GM21390 (cell line): ENCODE data around the gene CEMIP.

Experiments
- ATAC-seq: cut with Tn5 transposase; IDR thresholded peaks from one replicate; pipeline ENCODE4 v1.9.1; 2021; ENCODE audit not compliant: unreplicated experiment

The CEMIP gene

DNA sequence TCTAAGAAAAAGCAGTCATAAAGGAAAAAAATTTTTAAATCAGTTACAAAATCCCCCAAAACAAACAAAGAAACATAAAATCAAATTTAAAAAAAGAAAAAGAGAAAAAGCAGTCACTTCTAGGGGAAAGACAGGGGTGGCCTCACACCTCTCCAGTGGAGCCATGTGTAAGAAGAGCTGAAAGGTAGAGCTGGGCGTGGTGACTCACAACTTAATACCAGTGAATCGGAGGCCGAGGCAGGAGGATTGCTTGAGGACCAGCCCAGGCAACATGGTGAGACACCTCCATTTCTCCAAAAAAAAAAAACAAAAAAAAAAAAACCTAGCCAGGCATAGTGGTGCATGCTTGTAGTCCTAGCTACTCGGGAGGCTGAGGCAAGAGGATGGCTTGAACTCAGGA lies 195.7 kb downstream of the CEMIP start:
- no peak for ATAC-seq

- no peak for ATAC-seq
These were observed 197.7 kb downstream of the CEMIP start for GRCh38 chr15:80976851-80977250.

DNA sequence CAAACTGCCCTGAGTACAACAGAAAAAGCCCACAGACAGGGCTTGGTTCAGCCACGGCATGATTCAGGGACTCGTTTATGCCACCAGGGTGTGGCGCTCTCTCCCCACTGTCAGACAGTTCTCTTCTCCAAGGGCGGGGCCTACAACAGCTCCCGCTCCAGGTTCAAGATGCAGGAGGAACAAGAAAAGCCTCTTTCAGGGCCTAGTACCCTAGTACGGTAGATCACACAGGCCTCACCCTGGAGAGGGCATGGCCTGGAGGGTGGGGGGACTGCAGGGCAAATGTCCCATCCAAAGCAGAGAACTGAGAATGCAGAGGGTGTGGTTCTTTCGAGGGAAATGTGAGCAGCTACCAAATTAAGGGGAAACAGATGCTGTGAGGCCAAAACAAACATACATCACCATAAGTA lies 198.5 kb downstream of the CEMIP start:
- no peak for ATAC-seq

GRCh38 chr15:80978685-80979329 lies 199.6 kb downstream of the CEMIP start:
- ATAC-seq, result no peak

DNA sequence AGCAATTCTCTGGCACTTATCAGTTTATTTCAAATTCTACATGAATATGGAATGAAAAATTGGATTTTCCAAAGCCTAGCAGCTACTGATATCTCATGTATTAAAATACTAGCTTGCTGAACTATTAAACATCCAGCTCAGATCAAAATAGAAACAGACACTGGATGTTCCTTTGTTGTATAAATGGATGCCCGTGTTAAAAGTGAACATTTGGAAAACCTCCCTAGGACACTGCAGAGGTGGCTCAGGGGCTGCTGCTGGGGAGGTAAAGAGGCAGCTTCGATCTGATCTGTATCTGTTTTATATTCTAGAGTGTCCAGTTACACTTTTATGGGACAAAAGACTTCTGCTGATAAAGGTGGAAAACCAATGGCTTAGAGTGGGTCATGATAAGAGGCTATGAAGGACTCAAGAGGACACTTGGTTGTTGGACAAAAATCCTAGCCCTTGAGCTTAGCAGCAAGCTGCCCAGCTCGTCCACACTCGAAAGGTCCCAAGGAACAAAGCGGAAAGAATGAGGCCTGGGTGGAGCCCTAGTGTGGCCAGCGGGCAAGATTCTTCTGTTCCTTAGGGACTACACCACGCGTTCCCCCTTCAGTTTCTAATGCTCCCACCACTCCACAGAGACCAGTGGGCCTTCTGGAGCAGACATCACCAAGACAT lies 200.5 kb downstream of the CEMIP start:
- no peak for ATAC-seq

DNA sequence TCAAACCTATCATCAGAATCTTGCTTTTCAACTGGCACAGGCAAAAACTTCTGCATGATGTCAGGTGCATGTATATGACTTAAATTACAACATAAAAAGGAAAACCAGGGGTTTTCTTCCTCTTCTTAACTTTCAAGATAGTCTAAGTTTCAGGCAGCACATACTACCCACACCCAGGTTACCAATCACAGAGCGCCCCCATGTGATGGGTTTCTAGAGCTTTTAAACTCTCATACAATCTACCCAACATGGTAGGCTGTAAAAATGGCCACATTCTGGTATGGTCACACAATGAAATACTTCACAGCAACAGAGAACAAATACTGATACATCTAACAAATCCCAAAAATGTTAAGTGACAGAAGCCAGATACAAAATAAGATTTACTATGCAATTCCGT lies 203.0 kb downstream of the CEMIP start:
- ATAC-seq, result no peak

DNA sequence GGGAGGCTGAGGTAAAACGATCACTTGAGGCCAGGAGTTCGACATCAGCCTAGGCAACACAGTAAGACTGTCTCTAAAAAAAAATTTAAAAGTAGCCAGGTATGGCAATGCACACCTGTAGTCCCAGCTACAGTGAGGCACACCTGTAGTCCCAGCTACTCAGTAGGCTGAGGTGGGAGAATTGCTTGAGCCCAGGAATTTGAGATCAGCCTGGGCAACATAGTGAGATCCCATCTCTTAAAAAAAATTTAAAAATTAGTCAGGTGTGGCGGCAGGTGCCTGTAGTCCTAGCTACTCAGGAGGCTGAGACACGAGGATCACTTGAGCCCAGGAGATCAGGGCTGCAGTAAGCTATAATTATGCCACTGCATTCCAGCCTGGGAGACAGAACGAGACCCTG lies 203.7 kb downstream of the CEMIP start:
- ATAC-seq, result no peak

- ATAC-seq, result no peak
These were observed 205.7 kb downstream of the CEMIP start for GRCh38 chr15:80984856-80985255.

DNA sequence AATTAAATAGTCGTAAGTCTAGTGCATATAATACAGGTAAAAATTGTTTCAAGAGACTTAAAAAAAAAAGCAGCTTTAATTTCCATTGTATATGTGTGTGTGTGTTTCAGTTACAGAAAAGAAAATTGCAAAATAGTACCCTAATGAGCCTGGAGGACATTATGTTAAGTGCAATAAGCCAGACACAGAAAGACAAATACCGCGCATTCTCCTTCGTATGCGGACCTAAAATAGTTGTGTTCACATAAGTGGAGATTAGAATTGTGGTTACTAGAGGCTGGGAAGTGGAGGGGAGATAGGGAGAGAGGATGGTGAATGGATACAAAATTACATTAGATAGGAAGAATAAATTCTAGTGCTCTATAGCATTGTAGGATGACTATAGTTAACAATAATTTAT lies 206.8 kb downstream of the CEMIP start:
- no peak for ATAC-seq

DNA sequence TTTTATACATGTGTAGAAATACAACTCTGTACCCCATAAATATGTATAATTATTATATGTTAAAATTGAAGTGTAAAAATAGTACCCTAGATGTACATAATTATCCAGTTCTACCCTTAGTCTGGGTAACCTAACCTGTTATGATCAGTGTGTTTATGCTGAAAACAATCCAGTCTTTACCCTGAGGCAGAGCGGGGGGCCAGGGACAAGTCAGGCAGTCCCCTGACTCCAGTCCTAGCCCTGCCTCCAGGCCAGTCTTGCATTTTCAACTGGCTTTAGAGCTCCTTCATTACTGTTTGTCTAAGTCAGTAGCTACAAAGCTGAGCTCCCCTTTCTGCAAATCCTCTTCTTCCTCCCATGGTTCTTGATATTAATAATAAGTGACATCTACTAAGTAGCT lies 207.3 kb downstream of the CEMIP start:
- no peak for ATAC-seq

GRCh38 chr15:80988148-80988796 lies 209.1 kb downstream of the CEMIP start:
- no peak for ATAC-seq

DNA sequence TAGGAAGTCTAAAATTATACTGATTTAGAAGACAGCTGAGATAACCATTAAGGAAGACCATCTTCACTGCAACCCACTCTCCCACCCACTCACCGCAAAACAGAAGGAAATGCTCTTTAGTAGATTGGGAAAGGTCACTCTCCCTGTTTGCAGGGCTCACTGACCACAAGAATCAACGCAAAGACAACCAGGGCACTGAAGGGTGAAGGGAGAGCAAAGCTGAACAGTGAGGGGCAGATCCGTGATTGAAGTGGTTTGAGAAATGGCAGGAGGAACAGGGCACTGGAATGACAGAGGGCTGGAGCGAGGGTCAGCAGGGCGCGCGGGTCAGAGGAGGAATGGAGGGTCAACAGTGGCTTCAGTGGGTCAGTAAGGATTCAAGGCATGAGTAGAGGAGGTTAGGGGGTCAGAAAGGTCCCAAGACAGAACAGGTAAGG lies 209.9 kb downstream of the CEMIP start:
- ATAC-seq, result peak; percentile 4

- ATAC-seq, result peak; percentile 96
These were observed 210.6 kb downstream of the CEMIP start, which contains the start of gene MESD for GRCh38 chr15:80989518-80990478. Gene MESD (minus strand): TSS chr15:80989819. CDS start chr15:80989791, 28 bp downstream.

DNA sequence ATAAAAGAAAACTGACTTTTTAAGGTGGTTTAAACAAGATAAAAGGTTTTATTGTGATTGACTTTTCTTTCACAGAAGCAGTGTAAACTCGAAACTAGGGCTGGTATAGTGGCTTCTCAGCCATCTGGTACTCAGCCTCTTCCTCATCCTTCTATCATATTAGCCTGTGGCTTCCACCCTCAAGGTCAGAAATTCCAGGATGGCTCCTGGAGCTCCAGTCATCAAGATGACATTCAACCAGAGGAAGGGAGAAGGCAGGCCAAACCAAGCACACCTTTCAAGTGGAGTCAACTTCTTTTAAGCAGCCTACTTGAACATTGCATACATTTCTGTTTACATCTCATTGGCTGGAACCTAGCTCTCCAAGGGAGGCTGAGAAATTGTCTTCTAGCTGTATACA lies 211.8 kb downstream of the CEMIP start:
- no peak for ATAC-seq

DNA sequence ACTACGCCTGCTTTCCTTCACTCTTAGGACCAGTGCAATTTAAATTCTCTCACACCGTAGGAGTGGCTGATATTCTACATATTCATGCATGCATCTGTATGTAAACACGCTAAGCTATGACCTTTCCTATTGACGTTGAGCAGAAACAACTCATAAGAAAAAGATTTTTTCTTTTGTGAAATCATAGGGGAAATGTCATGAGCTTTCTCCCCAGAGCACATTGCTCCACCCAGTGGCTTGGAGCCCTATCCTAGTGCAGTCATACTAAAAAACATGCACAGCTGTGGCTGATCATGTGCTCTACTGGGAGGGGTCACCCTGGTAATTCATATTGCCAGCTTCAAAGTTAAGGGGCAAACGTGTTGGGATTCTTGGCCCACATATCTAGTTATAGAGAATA lies 212.3 kb downstream of the CEMIP start:
- no peak for ATAC-seq

- ATAC-seq, result no peak
These were observed 212.8 kb downstream of the CEMIP start for GRCh38 chr15:80992006-80992405.

DNA sequence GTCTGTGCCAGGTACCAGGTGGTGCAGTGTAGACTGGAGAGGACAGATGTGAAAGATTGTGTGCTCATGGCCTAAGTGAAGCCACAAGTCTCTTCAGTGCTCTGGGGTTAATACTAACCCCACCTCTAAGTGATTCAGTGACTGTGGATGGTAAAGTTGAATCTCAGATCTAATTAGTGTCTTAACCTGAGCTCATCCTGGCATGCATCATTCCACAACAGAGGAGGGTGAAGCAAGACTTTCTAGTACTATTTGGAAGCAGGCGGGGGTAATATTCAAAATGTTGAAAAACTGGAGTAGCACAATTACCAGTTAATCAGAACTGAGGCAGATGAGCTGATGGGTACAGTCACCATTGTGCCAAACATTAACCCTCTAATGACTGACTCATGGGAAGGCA lies 213.3 kb downstream of the CEMIP start:
- ATAC-seq, result no peak

GRCh38 chr15:80996247-80996646 lies 217.1 kb downstream of the CEMIP start:
- no peak for ATAC-seq

DNA sequence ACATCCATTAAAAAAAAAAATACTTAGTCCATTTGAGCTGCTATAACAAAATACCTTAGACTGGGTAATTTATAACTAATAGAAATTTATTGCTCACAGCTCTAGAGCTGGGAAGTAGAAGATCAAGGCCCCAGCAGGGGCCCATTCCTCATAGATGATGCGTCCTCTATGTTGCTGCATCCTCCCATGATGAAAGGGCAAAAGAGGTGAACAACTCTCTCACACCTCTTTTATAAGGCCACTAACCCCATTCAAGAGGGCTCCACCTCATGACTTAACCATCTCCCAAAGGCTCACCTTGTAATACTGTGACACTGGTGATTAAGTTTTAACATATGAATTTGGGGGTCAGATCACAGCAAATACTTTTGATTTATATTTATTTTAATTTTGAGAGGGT lies 218.5 kb downstream of the CEMIP start:
- no peak for ATAC-seq

- ATAC-seq, result no peak
These were observed 219.1 kb downstream of the CEMIP start for GRCh38 chr15:80998251-80998650.

DNA sequence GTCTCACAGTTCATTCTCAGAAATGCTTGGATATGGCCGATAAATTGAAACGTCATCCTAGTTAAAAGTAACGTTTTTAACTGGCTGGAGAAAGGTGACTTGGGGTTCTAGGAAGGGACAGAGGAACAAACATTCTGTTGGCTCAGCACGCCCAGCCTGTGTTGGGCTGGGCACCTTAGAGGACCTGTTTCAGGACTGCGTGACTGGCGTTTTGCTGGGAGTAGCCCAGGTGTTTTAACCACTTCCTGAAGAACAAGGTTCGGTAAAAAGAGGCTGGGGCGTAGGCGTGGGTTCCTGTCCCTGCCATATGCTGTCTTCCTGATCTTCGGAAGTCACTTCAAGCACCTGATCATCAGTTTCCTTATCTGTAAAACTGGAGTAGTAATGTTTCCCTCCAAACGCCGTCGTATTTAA lies 220.5 kb downstream of the CEMIP start:
- peak; percentile 32 for ATAC-seq
